HEK293 (cell line): ENCODE results near the gene CCDC183.

Source experiments
- BCL11A ChIP-seq: fragments of 450-650 bp; formaldehyde crosslinking; IDR thresholded peaks from 2 replicates; pipeline ENCODE4 v1.5.1; 2016; ENCODE audit warnings: low read depth, missing biosample characterization, missing genetic modification characterization
- EGR2 ChIP-seq: fragments of 450-650 bp; formaldehyde crosslinking; IDR thresholded peaks from 2 replicates; pipeline ENCODE4 v1.5.1; 2016; ENCODE audit warnings: low read depth, missing biosample characterization, missing genetic modification characterization
- HOXA7 ChIP-seq: sonication (generic); formaldehyde crosslinking; IDR thresholded peaks from 2 replicates; pipeline ENCODE4 v1.8.1; 2022; ENCODE audit warnings: missing genetic modification reagents, borderline replicate concordance
- KLF7 ChIP-seq: fragments of 450-650 bp; formaldehyde crosslinking; IDR thresholded peaks from 2 replicates; pipeline ENCODE4 v1.5.1; 2016; ENCODE audit warnings: missing biosample characterization, missing genetic modification characterization, borderline replicate concordance
- MZF1 ChIP-seq: fragments of 450-650 bp; formaldehyde crosslinking; IDR thresholded peaks from 2 replicates; pipeline ENCODE4 v1.5.1; 2017; ENCODE audit warnings: missing biosample characterization, missing genetic modification characterization, borderline replicate concordance
- SCRT2 ChIP-seq: fragments of 450-650 bp; formaldehyde crosslinking; IDR thresholded peaks from 2 replicates; pipeline ENCODE4 v1.5.1; 2016; ENCODE audit warnings: missing biosample characterization, missing genetic modification characterization
- ZBTB17 ChIP-seq: fragments of 450-650 bp; formaldehyde crosslinking; IDR thresholded peaks from 2 replicates; pipeline ENCODE4 v1.5.1; 2016; ENCODE audit warnings: missing biosample characterization, missing genetic modification characterization
- ZBTB20 ChIP-seq: fragments of 450-650 bp; formaldehyde crosslinking; IDR thresholded peaks from 2 replicates; pipeline ENCODE4 v1.5.1; 2016; ENCODE audit warnings: missing biosample characterization, missing genetic modification characterization
- ZBTB8A ChIP-seq: fragments of 450-650 bp; formaldehyde crosslinking; IDR thresholded peaks from 2 replicates; pipeline ENCODE4 v1.5.1; 2016; ENCODE audit warnings: missing biosample characterization, missing genetic modification characterization
- ZFP41 ChIP-seq: fragments of 450-650 bp; formaldehyde crosslinking; IDR thresholded peaks from 2 replicates; pipeline ENCODE4 v1.5.1; 2016; ENCODE audit warnings: missing biosample characterization, missing genetic modification characterization, borderline replicate concordance
- ZNF121 ChIP-seq: fragments of 450-650 bp; formaldehyde crosslinking; IDR thresholded peaks from 2 replicates; pipeline ENCODE4 v1.5.1; 2016; ENCODE audit warnings: missing biosample characterization, missing genetic modification characterization
- ZNF2 ChIP-seq: fragments of 450-650 bp; formaldehyde crosslinking; IDR thresholded peaks from 2 replicates; pipeline ENCODE4 v1.5.1; 2016; ENCODE audit warnings: missing biosample characterization, missing genetic modification characterization
- ZNF202 ChIP-seq: fragments of 450-650 bp; formaldehyde crosslinking; IDR thresholded peaks from 2 replicates; pipeline ENCODE4 v1.5.1; 2016; ENCODE audit warnings: missing biosample characterization, missing genetic modification characterization, borderline replicate concordance
- ZNF248 ChIP-seq: fragments of 450-650 bp; formaldehyde crosslinking; IDR thresholded peaks from 2 replicates; pipeline ENCODE4 v1.5.1; 2017; ENCODE audit warnings: missing biosample characterization, missing genetic modification characterization
- ZNF302 ChIP-seq: fragments of 450-650 bp; formaldehyde crosslinking; IDR thresholded peaks from 2 replicates; pipeline ENCODE4 v1.5.1; 2016; ENCODE audit warnings: missing biosample characterization, missing genetic modification characterization, low read depth
- ZNF426 ChIP-seq: fragments of 450-650 bp; formaldehyde crosslinking; IDR thresholded peaks from 2 replicates; pipeline ENCODE4 v1.5.1; 2017; ENCODE audit warnings: missing biosample characterization, missing genetic modification characterization, mild to moderate bottlenecking, inconsistent platforms, moderate library complexity
- ZNF521 ChIP-seq: fragments of 450-650 bp; formaldehyde crosslinking; IDR thresholded peaks from 2 replicates; pipeline ENCODE4 v1.5.1; 2017; ENCODE audit warnings: missing biosample characterization, mild to moderate bottlenecking, missing genetic modification characterization
- ZNF624 ChIP-seq: fragments of 450-650 bp; formaldehyde crosslinking; IDR thresholded peaks from 2 replicates; pipeline ENCODE4 v1.5.1; 2017; ENCODE audit warnings: missing biosample characterization, missing genetic modification characterization
- ZNF677 ChIP-seq: fragments of 450-650 bp; IDR thresholded peaks from 2 replicates; pipeline ENCODE4 v1.5.0; 2018; ENCODE audit warnings: missing biosample characterization, mild to moderate bottlenecking, missing genetic modification characterization, moderate library complexity
- ZNF830 ChIP-seq: fragments of 450-650 bp; IDR thresholded peaks from 2 replicates; pipeline ENCODE4 v1.5.0; 2018; ENCODE audit warnings: missing biosample characterization, missing genetic modification characterization, low read depth, mild to moderate bottlenecking, moderate library complexity
- TF ChIP-seq, protein P1 (sequence below): fragments of 450-650 bp; formaldehyde crosslinking; conservative IDR thresholded peaks from 2 replicates; pipeline ENCODE4 v1.5.1; 2016; ENCODE audit warnings: low read depth, missing biosample characterization, missing genetic modification characterization
- TF ChIP-seq, protein P2 (sequence below): sonication (generic); formaldehyde crosslinking; IDR thresholded peaks from 2 replicates; pipeline ENCODE4 v1.8.1; 2022; ENCODE audit warnings: mild to moderate bottlenecking, moderate library complexity, missing genetic modification reagents
- TF ChIP-seq, protein P3 (sequence below): fragments of 450-650 bp; formaldehyde crosslinking; IDR thresholded peaks from 2 replicates; pipeline ENCODE4 v1.5.1; 2016; ENCODE audit warnings: missing biosample characterization, missing genetic modification characterization
- TF ChIP-seq, protein P4 (sequence below): fragments of 450-650 bp; formaldehyde crosslinking; IDR thresholded peaks from 2 replicates; pipeline ENCODE4 v1.5.1; 2017; ENCODE audit warnings: missing biosample characterization, mild to moderate bottlenecking, missing genetic modification characterization, moderate library complexity
- TF ChIP-seq, protein P5 (sequence below): fragments of 450-650 bp; formaldehyde crosslinking; IDR thresholded peaks from 2 replicates; pipeline ENCODE4 v1.5.1; 2016; ENCODE audit warnings: missing biosample characterization, missing genetic modification characterization, low read depth
- TF ChIP-seq, protein P6 (sequence below): fragments of 450-650 bp; formaldehyde crosslinking; IDR thresholded peaks from 2 replicates; pipeline ENCODE4 v1.5.1; 2016; ENCODE audit warnings: missing biosample characterization, missing genetic modification characterization
- TF ChIP-seq, protein P7 (sequence below): fragments of 450-650 bp; formaldehyde crosslinking; IDR thresholded peaks from 2 replicates; pipeline ENCODE4 v1.5.1; 2016; ENCODE audit warnings: missing biosample characterization, missing genetic modification characterization

CCDC183 gene

DNA sequence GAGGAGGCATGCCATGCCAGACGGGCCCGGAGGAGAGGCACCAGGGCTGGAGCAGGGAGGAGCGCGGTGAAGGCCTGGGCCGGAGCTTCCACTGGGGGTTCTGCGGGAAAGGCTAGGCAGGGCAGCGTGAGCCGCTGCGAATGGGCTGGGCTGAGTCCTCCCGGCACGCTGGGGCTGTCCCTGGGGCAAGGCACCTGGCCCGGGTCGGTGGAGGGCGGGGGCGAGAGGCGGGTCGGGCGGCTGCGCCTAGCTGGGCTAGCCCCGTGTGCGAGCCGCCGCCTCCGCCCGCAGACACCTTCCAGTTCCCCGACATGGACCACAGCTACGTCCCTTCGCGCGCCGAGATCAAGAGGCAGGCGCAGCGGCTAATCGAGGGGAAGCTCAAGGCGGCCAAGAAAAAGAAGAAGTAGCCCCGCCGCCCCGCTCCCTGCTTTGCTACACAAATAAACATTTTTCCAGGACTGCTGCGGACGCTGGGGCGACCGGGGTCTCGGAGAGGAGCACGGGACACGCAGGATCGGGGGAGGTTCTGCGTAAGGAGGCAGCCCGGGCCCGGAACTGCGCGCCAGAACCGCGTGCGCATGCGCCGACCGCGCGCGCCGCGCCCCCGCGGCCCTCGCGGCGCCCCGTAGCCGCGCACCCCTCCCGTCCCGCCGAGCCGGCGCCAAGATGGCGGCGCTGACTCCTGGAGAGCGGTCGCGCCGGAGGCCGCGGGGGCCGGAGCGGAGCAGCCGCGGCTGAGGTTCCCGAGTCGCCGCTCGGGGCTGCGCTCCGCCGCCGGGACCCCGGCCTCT lies 11.3 kb downstream of the CCDC183 start, which contains the start of gene RABL6 (continued):
- TF ChIP-seq, protein P1, sequence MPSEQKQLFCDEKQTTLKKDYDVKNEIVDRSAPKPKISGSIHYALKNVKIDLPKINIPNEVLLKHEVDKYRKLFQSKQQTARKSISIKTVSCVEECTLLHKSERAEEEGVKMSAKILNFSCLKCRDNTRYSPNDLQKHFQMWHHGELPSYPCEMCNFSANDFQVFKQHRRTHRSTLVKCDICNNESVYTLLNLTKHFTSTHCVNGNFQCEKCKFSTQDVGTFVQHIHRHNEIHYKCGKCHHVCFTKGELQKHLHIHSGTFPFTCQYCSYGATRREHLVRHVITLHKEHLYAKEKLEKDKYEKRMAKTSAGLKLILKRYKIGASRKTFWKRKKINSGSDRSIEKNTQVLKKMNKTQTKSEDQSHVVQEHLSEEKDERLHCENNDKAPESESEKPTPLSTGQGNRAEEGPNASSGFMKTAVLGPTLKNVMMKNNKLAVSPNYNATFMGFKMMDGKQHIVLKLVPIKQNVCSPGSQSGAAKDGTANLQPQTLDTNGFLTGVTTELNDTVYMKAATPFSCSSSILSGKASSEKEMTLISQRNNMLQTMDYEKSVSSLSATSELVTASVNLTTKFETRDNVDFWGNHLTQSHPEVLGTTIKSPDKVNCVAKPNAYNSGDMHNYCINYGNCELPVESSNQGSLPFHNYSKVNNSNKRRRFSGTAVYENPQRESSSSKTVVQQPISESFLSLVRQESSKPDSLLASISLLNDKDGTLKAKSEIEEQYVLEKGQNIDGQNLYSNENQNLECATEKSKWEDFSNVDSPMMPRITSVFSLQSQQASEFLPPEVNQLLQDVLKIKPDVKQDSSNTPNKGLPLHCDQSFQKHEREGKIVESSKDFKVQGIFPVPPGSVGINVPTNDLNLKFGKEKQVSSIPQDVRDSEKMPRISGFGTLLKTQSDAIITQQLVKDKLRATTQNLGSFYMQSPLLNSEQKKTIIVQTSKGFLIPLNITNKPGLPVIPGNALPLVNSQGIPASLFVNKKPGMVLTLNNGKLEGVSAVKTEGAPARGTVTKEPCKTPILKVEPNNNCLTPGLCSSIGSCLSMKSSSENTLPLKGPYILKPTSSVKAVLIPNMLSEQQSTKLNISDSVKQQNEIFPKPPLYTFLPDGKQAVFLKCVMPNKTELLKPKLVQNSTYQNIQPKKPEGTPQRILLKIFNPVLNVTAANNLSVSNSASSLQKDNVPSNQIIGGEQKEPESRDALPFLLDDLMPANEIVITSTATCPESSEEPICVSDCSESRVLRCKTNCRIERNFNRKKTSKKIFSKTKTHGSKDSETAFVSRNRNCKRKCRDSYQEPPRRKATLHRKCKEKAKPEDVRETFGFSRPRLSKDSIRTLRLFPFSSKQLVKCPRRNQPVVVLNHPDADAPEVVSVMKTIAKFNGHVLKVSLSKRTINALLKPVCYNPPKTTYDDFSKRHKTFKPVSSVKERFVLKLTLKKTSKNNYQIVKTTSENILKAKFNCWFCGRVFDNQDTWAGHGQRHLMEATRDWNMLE (tag by site-specific recombination) = no peak
- TF ChIP-seq EGR2 (peak; percentile 66), ZBTB8A (tag by site-specific recombination) (peak; percentile 58), SCRT2 (tag by site-specific recombination) (no peak), ZNF830 (no peak), ZNF426 (tag by site-specific recombination) (no peak), ZFP41 (tag by site-specific recombination) (no peak), ZNF624 (tag by site-specific recombination) (no peak), KLF7 (tag by site-specific recombination) (no peak), ZNF302 (tag by site-specific recombination) (no peak), ZBTB17 (tag by site-specific recombination) (no peak), ZNF521 (tag by site-specific recombination) (no peak), ZNF2 (tag by site-specific recombination) (peak; percentile 73), ZNF248 (no peak), ZBTB20 (peak; percentile 71), ZNF677 (no peak), ZNF202 (no peak), BCL11A (tag by site-specific recombination) (no peak), ZNF121 (no peak), MZF1 (no peak), HOXA7 (CRISPR knock-in tag) (no peak)
- TF ChIP-seq, protein P2, sequence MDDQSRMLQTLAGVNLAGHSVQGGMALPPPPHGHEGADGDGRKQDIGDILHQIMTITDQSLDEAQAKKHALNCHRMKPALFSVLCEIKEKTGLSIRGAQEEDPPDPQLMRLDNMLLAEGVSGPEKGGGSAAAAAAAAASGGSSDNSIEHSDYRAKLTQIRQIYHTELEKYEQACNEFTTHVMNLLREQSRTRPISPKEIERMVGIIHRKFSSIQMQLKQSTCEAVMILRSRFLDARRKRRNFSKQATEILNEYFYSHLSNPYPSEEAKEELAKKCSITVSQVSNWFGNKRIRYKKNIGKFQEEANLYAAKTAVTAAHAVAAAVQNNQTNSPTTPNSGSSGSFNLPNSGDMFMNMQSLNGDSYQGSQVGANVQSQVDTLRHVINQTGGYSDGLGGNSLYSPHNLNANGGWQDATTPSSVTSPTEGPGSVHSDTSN = no peak
- TF ChIP-seq, protein P3, sequence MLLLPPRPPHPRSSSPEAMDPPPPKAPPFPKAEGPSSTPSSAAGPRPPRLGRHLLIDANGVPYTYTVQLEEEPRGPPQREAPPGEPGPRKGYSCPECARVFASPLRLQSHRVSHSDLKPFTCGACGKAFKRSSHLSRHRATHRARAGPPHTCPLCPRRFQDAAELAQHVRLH (tag by site-specific recombination) = no peak
- TF ChIP-seq, protein P4, sequence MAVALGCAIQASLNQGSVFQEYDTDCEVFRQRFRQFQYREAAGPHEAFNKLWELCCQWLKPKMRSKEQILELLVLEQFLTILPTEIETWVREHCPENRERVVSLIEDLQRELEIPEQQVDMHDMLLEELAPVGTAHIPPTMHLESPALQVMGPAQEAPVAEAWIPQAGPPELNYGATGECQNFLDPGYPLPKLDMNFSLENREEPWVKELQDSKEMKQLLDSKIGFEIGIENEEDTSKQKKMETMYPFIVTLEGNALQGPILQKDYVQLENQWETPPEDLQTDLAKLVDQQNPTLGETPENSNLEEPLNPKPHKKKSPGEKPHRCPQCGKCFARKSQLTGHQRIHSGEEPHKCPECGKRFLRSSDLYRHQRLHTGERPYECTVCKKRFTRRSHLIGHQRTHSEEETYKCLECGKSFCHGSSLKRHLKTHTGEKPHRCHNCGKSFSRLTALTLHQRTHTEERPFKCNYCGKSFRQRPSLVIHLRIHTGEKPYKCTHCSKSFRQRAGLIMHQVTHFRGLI = no peak
- TF ChIP-seq, protein P5, sequence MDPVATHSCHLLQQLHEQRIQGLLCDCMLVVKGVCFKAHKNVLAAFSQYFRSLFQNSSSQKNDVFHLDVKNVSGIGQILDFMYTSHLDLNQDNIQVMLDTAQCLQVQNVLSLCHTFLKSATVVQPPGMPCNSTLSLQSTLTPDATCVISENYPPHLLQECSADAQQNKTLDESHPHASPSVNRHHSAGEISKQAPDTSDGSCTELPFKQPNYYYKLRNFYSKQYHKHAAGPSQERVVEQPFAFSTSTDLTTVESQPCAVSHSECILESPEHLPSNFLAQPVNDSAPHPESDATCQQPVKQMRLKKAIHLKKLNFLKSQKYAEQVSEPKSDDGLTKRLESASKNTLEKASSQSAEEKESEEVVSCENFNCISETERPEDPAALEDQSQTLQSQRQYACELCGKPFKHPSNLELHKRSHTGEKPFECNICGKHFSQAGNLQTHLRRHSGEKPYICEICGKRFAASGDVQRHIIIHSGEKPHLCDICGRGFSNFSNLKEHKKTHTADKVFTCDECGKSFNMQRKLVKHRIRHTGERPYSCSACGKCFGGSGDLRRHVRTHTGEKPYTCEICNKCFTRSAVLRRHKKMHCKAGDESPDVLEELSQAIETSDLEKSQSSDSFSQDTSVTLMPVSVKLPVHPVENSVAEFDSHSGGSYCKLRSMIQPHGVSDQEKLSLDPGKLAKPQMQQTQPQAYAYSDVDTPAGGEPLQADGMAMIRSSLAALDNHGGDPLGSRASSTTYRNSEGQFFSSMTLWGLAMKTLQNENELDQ (tag by site-specific recombination) = no peak
- TF ChIP-seq, protein P6, sequence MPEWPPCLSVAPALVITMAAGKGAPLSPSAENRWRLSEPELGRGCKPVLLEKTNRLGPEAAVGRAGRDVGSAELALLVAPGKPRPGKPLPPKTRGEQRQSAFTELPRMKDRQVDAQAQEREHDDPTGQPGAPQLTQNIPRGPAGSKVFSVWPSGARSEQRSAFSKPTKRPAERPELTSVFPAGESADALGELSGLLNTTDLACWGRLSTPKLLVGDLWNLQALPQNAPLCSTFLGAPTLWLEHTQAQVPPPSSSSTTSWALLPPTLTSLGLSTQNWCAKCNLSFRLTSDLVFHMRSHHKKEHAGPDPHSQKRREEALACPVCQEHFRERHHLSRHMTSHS = no peak
- TF ChIP-seq, protein P7, sequence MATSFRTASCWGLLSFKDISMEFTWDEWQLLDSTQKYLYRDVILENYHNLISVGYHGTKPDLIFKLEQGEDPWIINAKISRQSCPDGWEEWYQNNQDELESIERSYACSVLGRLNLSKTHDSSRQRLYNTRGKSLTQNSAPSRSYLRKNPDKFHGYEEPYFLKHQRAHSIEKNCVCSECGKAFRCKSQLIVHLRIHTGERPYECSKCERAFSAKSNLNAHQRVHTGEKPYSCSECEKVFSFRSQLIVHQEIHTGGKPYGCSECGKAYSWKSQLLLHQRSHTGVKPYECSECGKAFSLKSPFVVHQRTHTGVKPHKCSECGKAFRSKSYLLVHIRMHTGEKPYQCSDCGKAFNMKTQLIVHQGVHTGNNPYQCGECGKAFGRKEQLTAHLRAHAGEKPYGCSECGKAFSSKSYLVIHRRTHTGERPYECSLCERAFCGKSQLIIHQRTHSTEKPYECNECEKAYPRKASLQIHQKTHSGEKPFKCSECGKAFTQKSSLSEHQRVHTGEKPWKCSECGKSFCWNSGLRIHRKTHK (tag by site-specific recombination) = no peak
